Fibroblast of lung (primary cell): ENCODE measurements around the gene VAV1.

Experiments
- CTCF ChIP-seq, 2 donors: IDR thresholded peaks in 1 of 2; conservative IDR thresholded peaks in 1 of 2; 1 replicate in 1 of 2; 2 replicates in 1 of 2; pipeline ENCODE4 v1.5.1; 2011 to 2012; ENCODE audit warnings: low read length in 2 of 2, control low read depth in 1 of 2, inconsistent platforms in 1 of 2, low read depth in 1 of 2, mild to moderate bottlenecking in 1 of 2
- EZH2 ChIP-seq: IDR thresholded peaks from 2 replicates; pipeline ENCODE4 v1.5.1; 2012; ENCODE audit warnings: low read length, control low read depth, mild to moderate bottlenecking; ENCODE audit errors: missing control alignments

- TF ChIP-seq CTCF (conservative IDR thresholded peaks at IDR 0.05 in 1 of 2, IDR thresholded peaks at IDR 0.05 in 1 of 2; ENCODE audit: low read depth in 1 of 2, low read length in 2 of 2): no peak
- no peak for TF ChIP-seq EZH2
Measured at GRCh38 chr19:6765738-6766356, 6.7 kb upstream of the VAV1 start.
